ENCODE measurements around the gene ITPK1. TPM values are rescaled to one million over a fixed set of nuclear protein-coding genes. Genes with fewer than 3 reads are reported as not detected.

The ITPK1 gene
- total and polyA plus RNA-seq, 2 experiments from 2014 or later = 33.0 to 42.9 TPM

DNA sequence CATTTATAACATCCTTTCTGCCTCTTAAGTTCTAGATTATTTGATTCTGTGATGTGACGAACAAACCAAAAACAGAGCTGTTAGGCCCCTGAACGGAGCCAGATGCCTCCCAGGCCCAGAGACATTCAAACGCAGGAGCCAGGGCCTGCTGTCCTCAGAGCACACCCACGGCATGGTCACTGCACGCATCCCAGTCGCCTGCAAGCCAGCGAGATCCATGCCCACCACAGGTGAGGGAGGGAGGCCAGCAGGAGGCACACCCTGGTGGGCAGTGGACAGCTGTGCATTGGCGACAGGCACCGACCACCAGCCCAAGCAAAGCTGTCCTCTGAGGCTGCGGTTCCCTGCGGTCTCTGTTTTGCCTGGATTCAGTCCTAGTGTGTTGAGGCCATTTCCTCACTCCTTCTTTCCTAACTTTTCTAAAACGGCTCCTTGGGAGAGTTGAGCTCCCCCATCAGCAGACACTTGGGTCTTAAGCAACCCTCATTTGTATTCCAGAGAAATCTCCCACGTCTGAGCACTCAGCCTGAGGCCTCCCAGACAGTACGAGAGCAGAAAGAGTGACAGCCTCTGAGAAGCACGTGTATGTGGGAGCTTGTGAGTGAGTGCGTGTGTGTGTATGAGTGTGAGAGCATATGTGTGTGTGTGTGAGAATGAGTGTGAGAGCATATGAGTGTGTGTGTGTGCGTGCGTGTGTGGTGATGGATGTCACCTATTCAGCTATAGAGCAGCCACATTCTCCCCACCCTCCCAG, 111.6 kb downstream of the ITPK1 start:
- H3K27ac ChIP-seq = no peak overlapping the region

DNA sequence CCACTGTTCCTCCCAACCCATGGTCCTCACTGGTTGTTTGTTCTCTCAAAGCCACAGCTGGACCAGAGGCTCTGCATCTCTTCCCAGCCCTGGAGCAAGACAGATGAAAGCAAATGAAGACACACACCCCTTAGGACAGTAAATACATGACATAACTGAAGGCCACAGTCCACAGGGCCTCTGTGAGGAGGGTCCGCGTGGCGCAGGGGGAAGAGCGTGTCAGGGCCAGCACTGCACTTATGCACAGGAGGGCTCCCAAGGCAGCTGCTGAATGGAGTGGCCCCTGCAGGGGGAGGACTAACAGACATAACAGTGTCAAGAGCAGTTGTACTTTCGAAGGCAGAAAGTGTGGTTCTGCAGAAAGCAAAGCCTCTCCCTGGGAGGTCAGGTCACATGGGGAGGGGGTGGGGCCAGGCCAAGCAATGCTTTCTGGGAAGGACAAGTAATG, 112.8 kb downstream of the ITPK1 start:
- H3K27ac ChIP-seq = no peak overlapping the region
- TF ChIP-seq, protein P1, sequence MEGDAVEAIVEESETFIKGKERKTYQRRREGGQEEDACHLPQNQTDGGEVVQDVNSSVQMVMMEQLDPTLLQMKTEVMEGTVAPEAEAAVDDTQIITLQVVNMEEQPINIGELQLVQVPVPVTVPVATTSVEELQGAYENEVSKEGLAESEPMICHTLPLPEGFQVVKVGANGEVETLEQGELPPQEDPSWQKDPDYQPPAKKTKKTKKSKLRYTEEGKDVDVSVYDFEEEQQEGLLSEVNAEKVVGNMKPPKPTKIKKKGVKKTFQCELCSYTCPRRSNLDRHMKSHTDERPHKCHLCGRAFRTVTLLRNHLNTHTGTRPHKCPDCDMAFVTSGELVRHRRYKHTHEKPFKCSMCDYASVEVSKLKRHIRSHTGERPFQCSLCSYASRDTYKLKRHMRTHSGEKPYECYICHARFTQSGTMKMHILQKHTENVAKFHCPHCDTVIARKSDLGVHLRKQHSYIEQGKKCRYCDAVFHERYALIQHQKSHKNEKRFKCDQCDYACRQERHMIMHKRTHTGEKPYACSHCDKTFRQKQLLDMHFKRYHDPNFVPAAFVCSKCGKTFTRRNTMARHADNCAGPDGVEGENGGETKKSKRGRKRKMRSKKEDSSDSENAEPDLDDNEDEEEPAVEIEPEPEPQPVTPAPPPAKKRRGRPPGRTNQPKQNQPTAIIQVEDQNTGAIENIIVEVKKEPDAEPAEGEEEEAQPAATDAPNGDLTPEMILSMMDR (IDR thresholded peaks at IDR 0.05; ENCODE audit: low read depth, low read length) = no peak
- peaks cover 6% of the 10 kb centered on the region for H3K4me1 ChIP-seq (ENCODE audit: low read depth)
- DNase-seq (ENCODE audit: low read depth in 1 of 2, low spot score in 1 of 2) = peak in 1 of 2 donors; percentile 9
- no peaks in the 10 kb centered on the region for H3K36me3 ChIP-seq
- H3K9me3 ChIP-seq (ENCODE audit: low read depth) = no peaks in the 10 kb centered on the region
- H3K4me3 ChIP-seq = no peak overlapping the region
- no peaks in the 10 kb centered on the region for H3K27me3 ChIP-seq

More for the DNA sequence above, 111.6 kb downstream of the ITPK1 start:
- H3K4me1 ChIP-seq (ENCODE audit: low read depth) = peaks cover 6% of the 10 kb centered on the region
- DNase-seq (ENCODE audit: low read depth in 1 of 2, low spot score in 1 of 2) = peak in 1 of 2 donors; percentile 71
- H3K9me3 ChIP-seq (ENCODE audit: low read depth) = no peaks in the 10 kb centered on the region
- H3K4me3 ChIP-seq = no peak overlapping the region
- H3K36me3 ChIP-seq = no peaks in the 10 kb centered on the region
- TF ChIP-seq, protein P1 (IDR thresholded peaks at IDR 0.05; ENCODE audit: low read depth, low read length) = no peak
- no peaks in the 10 kb centered on the region for H3K27me3 ChIP-seq

DNA sequence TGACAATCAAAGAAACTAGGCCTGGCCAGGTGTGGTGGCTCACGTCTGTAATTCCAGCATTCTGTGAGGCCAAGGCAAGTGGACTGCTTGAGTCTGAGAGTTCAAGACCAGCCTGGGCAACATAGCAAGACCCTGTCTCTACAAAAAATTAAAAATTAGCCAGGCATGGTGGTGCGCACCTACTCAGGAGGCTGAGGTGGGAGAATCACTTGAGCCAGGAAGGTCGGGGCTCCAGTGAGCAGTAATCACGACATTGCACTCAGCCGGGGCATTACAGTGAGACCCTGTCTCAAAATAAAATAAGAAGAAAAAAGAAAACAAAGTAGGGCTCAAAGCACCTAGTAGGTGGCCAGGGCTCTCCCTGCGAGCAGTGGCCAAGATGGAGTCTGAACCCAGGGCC, 113.7 kb downstream of the ITPK1 start:
- Histone ChIP-seq H3K27ac (no peak overlapping the region), H3K27me3 (no peaks in the 10 kb centered on the region), H3K36me3 (no peaks in the 10 kb centered on the region), H3K4me1 (ENCODE audit: low read depth) (peaks cover 6% of the 10 kb centered on the region), H3K4me3 (no peak overlapping the region), H3K9me3 (ENCODE audit: low read depth) (no peaks in the 10 kb centered on the region)
- TF ChIP-seq, protein P1 (IDR thresholded peaks at IDR 0.05; ENCODE audit: low read depth, low read length) = no peak
- DNase-seq (ENCODE audit: low read depth in 1 of 2, low spot score in 1 of 2) = no peak

DNA sequence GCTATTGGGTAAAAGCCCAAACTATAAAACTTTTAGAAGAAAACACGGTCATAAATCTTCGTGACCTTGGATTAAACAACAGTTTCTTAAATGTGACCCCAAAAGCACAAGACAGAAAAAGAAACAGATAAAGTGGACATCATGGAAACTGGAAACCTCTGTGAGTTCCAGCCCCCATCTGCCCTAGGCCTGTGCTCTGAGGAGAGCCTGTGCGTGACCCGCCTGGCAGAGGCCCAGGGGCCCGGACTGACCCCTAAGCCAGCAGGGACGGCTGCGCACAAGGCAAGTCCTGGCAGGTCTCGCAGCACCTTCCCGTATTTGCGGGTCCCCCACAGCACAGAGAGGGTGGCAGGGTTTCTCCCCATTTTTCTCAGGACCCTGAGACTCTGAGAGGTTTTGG, 116.8 kb downstream of the ITPK1 start:
- Histone ChIP-seq H3K4me3 (no peak overlapping the region), H3K4me1 (ENCODE audit: low read depth) (no peaks in the 10 kb centered on the region), H3K36me3 (no peaks in the 10 kb centered on the region), H3K27ac (no peak overlapping the region), H3K9me3 (ENCODE audit: low read depth) (no peaks in the 10 kb centered on the region), H3K27me3 (no peaks in the 10 kb centered on the region)
- DNase-seq (ENCODE audit: low read depth in 1 of 2, low spot score in 1 of 2) = no peak
- TF ChIP-seq, protein P1 (IDR thresholded peaks at IDR 0.05; ENCODE audit: low read depth, low read length) = no peak

DNA sequence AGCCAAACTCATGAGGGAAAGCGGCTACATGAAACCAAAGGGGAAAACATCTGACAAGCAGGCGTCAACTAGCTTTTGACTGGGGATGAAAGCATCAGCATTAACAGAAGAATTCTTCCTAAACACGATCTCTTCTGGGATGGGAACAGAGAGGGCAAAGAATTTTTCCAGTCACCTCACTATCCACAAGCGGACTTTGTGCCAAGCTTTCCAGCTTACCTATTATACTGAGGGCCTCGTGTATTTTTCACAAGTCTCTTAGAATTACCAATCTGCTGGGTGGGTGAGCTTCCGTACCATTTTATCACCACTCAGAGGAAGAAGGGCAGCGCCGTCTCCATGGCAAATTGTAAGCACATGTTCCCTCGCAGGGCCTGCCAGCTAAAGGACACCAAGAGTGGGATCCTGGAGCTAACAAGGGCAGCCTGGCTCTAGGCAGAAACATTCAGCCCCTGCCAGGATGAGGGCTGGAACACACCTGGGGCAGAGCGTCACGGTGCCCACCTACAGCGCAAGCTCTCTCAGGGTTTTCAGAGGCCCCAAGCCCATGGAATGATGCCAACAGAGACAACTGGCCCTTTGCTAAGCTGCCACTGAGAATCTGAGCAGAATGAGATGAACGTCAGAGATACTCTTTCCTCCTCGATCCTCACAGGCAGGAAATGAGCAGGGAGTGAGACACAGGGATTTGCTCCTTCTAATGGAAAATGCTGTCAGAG, 118.2 kb downstream of the ITPK1 start:
- TF ChIP-seq, protein P1 (IDR thresholded peaks at IDR 0.05; ENCODE audit: low read depth, low read length) = no peak
- Histone ChIP-seq H3K27ac (no peak overlapping the region), H3K9me3 (ENCODE audit: low read depth) (no peaks in the 10 kb centered on the region), H3K4me3 (no peak overlapping the region), H3K4me1 (ENCODE audit: low read depth) (peaks cover 3% of the 10 kb centered on the region), H3K36me3 (no peaks in the 10 kb centered on the region), H3K27me3 (no peaks in the 10 kb centered on the region)
- no peak for DNase-seq (ENCODE audit: low read depth in 1 of 2, low spot score in 1 of 2)
